ENCODE data around the gene KIAA1671. TPM values are rescaled to one million over a fixed set of nuclear protein-coding genes. Genes with fewer than 3 reads are reported as not detected.

The KIAA1671 gene
- total and polyA plus RNA-seq, 4 experiments from 2014 or later = 0.04 to 10.2 (median 5.2) TPM

Other genes with a start within 250 kb of the KIAA1671 start
- gene PIWIL3, start 178.0 kb upstream of the KIAA1671 start, total RNA-seq = not detected
- not detected for gene PIWIL3, start 178.0 kb upstream of the KIAA1671 start, polyA plus RNA-seq
- gene SGSM1, start 146.5 kb upstream of the KIAA1671 start, total RNA-seq = 1 to 10 TPM; 3.2 to 3.4 TPM
- gene SGSM1, start 146.5 kb upstream of the KIAA1671 start, polyA plus RNA-seq = under 1 TPM; 0.08 to 0.76 TPM
- gene LHFPL7, start 6.0 kb upstream of the KIAA1671 start, total RNA-seq = not detected
- not detected for gene LHFPL7, start 6.0 kb upstream of the KIAA1671 start, polyA plus RNA-seq
- gene CRYBB3, start 247.1 kb downstream of the KIAA1671 start, total RNA-seq = not detected
- gene CRYBB3, start 247.1 kb downstream of the KIAA1671 start, polyA plus RNA-seq = not detected

Measured in CD4-positive, alpha-beta memory T cell (primary cell).